Activated T-cell treated with anti-CD3 and anti-CD28 coated beads, Interleukin-2, amount 50 U/mL, for 72 hours (primary cell): ENCODE results near the gene KRTAP5-7. TPM values are rescaled to one million over a fixed set of nuclear protein-coding genes. Genes with fewer than 3 reads are reported as not detected.

Experiments
- ATAC-seq, 2 donors: fragments of 150-1000 bp; cut with Tn5 transposase; replicated peaks in 1 of 2; 2 replicates each; pipeline ENCODE4 v1.10.0; 2021; ENCODE audit warnings: moderate library complexity in 2 of 2, mild to moderate bottlenecking in 1 of 2
- DNase-seq, 2 donors: peaks; one replicate each; pipeline ENCODE4 v3.0.0; 2021 to 2022; ENCODE audit warnings: mixed read lengths in 1 of 2
- H3K27ac Mint-ChIP-seq: one replicate; pipeline ENCODE4 v1.8.0; 2022; ENCODE audit warnings: mild to moderate bottlenecking, moderate library complexity, mixed read lengths
- H3K27me3 Mint-ChIP-seq: one replicate; pipeline ENCODE4 v1.8.0; 2022; ENCODE audit warnings: low read depth, mixed read lengths
- H3K36me3 Mint-ChIP-seq, 2 donors: one replicate each; pipeline ENCODE4 v1.8.0; 2022; ENCODE audit warnings: mixed read lengths in 2 of 2, mild to moderate bottlenecking in 1 of 2; ENCODE audit not compliant: insufficient read depth in 2 of 2
- H3K4me1 Mint-ChIP-seq: one replicate; pipeline ENCODE4 v1.8.0; 2022; ENCODE audit warnings: low read depth, mixed read lengths
- H3K4me3 Mint-ChIP-seq, 2 donors: one replicate each; pipeline ENCODE4 v1.8.0; 2022; ENCODE audit warnings: mild to moderate bottlenecking in 2 of 2, mixed read lengths in 2 of 2, moderate library complexity in 2 of 2
- H3K9me3 Mint-ChIP-seq, 2 donors: one replicate each; pipeline ENCODE4 v1.8.0; 2022; ENCODE audit warnings: mixed read lengths in 2 of 2
- total RNA-seq, 2 donors: library from RNA; stranded (reverse); gene quantifications; one replicate each; pipeline ENCODE4 v1.2.3, GENCODE V29; 2022

The KRTAP5-7 gene
- total RNA-seq, 2 donors from 2014 or later: not detected

DNA sequence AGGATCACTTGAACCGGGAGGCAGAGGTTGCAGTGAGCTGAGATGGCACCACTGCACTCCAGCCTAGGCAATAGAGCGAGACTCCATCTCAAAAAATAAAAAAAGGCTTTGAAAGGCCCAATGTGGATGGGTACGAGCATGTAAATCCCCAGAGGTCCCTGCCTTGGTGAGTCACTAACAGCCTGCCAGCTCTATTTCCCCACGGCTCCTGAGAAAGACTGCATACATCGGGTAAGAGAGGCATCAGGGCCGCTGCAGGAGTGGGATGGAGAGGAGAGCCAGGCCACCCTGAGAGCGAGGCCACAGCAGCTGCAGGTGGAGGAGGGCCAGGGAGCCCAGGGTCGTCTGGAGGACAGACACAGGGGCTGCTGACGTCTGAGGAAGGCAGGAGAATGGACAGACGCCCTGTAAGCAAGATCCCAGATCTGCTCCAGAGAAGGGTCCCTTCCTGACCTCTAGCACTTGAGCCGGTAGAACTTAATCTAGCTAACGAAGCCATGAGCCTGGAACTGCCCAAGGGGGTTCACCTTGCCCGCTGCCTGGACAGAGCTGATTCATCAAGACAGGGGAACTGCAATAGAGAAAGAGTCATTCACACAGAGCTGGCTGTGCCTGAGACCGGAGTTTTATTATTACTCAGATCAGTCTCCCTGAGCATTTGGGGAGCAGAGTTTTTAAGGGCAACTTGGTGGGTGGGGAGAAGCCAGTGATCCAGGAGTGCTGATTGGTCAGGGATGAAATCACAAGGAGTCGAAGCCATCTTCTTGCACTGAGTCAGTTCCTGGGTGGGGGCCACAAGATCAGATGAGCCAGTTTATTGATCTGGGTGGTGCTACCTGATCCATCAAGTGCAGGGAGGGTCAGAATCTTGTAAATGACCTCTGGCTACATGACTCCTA is 16.1 kb downstream of the KRTAP5-7 start:
- Mint-ChIP-seq H3K36me3 (peaks cover 6 to 10% of the 10 kb centered on the region in 2 donors), H3K4me1 (peaks cover 25% of the 10 kb centered on the region), H3K9me3 (peaks cover 10 to 11% of the 10 kb centered on the region in 2 donors), H3K4me3 (peak overlapping the region in 1 of 2 donors; percentile 44), H3K27ac (no peak overlapping the region), H3K27me3 (peaks cover 13% of the 10 kb centered on the region)
- DNase-seq (peak; percentile 10 to 16), ATAC-seq (peak; percentile 50 to 56)

DNA sequence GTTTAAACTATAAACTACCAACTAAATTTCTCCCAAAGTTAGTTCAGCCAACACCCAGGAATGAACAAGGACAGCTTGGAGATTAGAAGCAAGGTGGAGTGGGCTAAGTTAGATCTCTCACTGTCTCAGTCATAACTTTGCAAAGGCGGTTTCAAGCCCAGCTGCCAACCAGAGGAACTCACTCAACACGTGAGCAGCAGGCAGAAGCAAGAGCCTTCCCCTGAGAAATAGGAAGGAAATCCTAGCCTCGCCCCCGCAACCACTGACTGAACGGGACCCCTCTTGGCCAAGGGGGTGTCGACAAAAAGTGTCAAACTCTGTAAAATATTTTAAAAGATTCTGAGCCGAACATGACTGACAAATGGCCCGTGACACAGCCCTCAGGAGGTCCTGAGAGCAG is 16.8 kb downstream of the KRTAP5-7 start:
- H3K27me3 Mint-ChIP-seq: peaks cover 16% of the 10 kb centered on the region
- H3K36me3 Mint-ChIP-seq: peaks cover 6 to 10% of the 10 kb centered on the region in 2 donors
- H3K4me3 Mint-ChIP-seq: no peak overlapping the region
- no peak overlapping the region for H3K27ac Mint-ChIP-seq
- H3K4me1 Mint-ChIP-seq: peaks cover 25% of the 10 kb centered on the region
- ATAC-seq: peak; percentile 29 to 38
- DNase-seq: peak in 1 of 2 donors; percentile 4
- H3K9me3 Mint-ChIP-seq: peaks cover 10 to 11% of the 10 kb centered on the region in 2 donors

DNA sequence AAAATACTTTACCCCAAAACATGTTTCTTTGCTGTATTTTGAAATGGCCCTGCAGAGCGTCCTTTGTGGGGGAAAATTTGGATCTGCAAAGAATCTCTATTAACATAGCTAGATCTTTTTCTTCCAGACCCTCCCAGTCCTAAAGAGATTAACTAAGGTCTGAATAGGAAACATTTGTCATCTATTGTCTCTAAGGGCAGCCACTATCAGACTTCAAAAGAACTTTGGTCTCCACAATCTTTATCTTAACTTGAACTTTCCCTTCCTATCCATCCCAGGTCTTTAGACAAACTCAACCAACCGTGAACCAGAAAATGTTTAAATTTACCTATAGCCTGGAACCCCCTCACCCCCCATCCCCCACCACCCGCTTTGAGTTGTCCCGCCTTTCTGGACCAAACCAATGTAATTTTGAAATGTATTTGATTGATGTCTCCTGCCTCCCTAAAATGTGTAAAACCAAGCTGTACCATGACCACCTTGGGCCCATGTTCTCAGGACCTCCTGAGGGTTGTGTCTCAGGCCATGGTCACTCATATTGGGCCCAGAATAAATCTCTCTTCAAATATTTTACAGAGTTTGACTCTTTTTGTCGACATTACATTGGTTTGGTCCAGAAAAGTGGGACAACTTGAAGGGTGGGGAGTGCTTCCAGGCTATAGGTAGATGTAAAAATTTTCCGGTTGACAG is 17.6 kb downstream of the KRTAP5-7 start:
- Mint-ChIP-seq H3K27ac (no peak overlapping the region), H3K4me3 (no peak overlapping the region), H3K4me1 (peaks cover 25% of the 10 kb centered on the region), H3K27me3 (peaks cover 21% of the 10 kb centered on the region), H3K9me3 (peaks cover 8 to 11% of the 10 kb centered on the region in 2 donors), H3K36me3 (peaks cover 6 to 10% of the 10 kb centered on the region in 2 donors)
- ATAC-seq (no peak), DNase-seq (no peak)

DNA sequence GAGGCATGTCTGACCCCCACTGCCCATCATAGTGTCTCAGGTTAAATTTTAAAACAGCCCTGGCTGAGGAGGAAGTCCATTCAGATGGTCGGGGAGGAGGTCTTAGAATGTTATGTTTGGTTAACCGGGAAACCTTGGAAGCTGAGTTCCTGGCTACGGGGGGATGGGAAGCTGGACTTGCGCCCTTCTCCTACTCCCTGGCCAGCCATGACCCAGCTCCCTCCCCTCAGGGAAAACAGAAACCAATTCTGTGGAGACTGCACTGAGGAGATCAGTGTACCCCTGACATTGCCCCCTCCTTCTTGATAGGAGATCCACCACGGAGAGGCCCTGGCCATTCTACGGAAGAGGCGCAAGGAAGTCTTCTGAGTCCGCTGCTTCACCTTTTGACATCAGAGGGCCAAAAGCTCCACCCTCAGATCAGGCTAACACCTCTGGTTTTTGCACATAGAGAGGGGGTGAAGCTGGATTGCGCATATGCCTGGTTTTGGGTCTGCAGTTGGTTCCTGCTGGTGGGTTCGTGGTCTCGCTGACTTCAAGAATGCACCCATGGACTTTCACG is 18.4 kb downstream of the KRTAP5-7 start:
- Mint-ChIP-seq H3K27ac (no peak overlapping the region), H3K9me3 (peaks cover 7 to 11% of the 10 kb centered on the region in 2 donors), H3K4me3 (no peak overlapping the region), H3K27me3 (peaks cover 27% of the 10 kb centered on the region), H3K36me3 (peaks cover 6 to 10% of the 10 kb centered on the region in 2 donors), H3K4me1 (peaks cover 24% of the 10 kb centered on the region)
- ATAC-seq (no peak), DNase-seq (no peak)

DNA sequence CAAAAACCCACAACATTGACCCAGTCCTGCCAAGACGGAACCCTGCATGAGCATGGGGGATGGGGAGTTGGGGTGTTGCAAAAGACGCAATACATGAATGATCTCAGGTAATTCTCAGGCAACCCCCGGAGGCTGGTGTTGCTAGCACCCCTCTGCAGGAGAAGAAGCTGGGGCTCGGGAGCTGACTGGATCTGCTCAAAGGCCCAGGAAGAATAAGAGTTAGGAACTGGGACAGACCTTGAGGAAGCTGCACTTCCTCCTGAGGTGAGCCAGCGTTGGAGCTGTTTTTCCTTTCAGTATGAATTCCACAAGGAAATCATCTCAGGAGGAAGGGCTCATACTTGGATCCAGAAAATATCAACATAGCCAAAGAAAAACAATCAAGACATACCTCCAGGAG is 21.1 kb downstream of the KRTAP5-7 start, which contains the start of gene KRTAP5-9:
Gene KRTAP5-9 (plus strand): TSS at position 301 of the 400 bp plus-strand sequence. CDS start 238 bp downstream, outside the sequence.
- Mint-ChIP-seq H3K9me3 (peaks cover 0 to 4% of the 10 kb centered on the region in 2 donors), H3K4me3 (no peak within 1 kb of the TSS), H3K27me3 (peaks cover 27% of the 10 kb centered on the region), H3K27ac (no peak within 1 kb of the TSS), H3K36me3 (no peaks in the 10 kb centered on the region), H3K4me1 (peaks cover 13% of the 10 kb centered on the region)
- DNase-seq (no peak), ATAC-seq (no peak)

DNA sequence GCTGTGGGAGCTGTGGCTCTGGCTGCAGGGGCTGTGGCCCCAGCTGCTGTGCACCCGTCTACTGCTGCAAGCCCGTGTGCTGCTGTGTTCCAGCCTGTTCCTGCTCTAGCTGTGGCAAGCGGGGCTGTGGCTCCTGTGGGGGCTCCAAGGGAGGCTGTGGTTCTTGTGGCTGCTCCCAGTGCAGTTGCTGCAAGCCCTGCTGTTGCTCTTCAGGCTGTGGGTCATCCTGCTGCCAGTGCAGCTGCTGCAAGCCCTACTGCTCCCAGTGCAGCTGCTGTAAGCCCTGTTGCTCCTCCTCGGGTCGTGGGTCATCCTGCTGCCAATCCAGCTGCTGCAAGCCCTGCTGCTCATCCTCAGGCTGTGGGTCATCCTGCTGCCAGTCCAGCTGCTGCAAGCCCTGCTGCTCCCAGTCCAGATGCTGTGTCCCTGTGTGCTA is 21.7 kb downstream of the KRTAP5-7 start:
- Mint-ChIP-seq H3K9me3 (peaks cover 0 to 4% of the 10 kb centered on the region in 2 donors), H3K36me3 (no peaks in the 10 kb centered on the region), H3K27ac (no peak overlapping the region), H3K4me1 (peaks cover 6% of the 10 kb centered on the region), H3K27me3 (peaks cover 27% of the 10 kb centered on the region), H3K4me3 (no peak overlapping the region)
- ATAC-seq: no peak
- no peak for DNase-seq

DNA sequence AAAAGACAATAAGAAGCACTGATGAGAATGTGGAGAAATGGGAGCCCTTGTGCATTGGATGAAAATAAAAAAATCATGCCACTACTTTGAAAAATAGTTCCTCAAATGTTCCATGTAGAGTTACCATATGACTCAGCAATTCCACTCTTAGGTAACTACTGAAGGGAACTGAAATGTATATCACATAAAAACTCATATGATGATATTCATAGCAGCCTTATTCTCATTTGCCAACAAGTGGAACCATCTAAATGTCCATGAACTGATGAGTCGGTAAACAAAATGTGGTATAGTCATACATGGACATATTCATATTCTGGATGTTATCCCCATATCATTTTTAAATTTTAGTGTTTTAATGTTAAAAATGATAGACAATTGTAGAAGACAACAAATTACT is 24.6 kb downstream of the KRTAP5-7 start:
- DNase-seq (no peak), ATAC-seq (no peak)
- H3K27me3 Mint-ChIP-seq: peaks cover 26% of the 10 kb centered on the region
- H3K36me3 Mint-ChIP-seq: no peaks in the 10 kb centered on the region
- no peaks in the 10 kb centered on the region for H3K9me3 Mint-ChIP-seq
- no peak overlapping the region for H3K4me3 Mint-ChIP-seq
- H3K27ac Mint-ChIP-seq: no peak overlapping the region
- H3K4me1 Mint-ChIP-seq: no peaks in the 10 kb centered on the region

DNA sequence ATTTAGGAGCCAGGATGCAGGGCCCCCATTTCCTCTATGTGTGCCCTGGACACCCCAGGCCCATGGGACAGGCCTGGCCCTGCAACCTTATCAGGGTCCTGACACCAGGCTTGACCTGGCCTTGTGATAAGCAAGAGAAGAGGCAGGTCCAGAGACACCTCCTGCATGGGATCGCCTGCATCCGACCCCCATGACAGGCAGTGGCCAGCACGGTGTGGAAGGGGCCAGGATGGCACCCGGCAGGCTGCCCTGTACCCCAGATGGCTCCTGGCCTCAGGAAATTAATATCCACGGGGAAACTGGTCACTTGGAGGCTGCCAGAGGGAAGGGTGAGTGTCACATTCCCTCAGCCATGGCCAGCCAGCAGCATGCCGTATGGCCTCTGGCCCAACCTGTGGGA is 27.9 kb downstream of the KRTAP5-7 start:
- Mint-ChIP-seq H3K4me1 (no peaks in the 10 kb centered on the region), H3K36me3 (no peaks in the 10 kb centered on the region), H3K9me3 (no peaks in the 10 kb centered on the region), H3K4me3 (no peak overlapping the region), H3K27ac (no peak overlapping the region), H3K27me3 (peaks cover 20% of the 10 kb centered on the region)
- no peak for DNase-seq
- no peak for ATAC-seq

DNA sequence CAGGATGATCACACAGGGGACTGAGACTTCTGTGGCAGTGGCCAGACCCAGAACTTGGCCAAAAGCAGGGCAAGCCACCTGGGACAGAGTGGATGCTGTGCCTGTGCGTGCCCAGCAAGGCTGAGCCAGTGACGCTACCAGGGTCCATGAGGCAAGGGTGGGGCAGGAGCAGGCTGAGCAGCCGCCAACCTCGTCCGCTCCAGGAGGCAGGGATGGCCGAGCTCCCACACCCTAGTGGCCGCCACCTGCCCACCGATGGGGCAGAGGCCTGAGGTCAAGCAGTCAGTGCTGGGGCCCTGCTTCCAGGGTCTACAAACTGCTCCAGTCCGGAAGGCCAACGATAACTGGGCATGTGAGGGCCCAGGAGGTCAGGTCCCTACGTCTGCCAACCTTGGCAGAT is 28.4 kb downstream of the KRTAP5-7 start:
- H3K27ac Mint-ChIP-seq: no peak overlapping the region
- no peaks in the 10 kb centered on the region for H3K4me1 Mint-ChIP-seq
- ATAC-seq: no peak
- no peaks in the 10 kb centered on the region for H3K36me3 Mint-ChIP-seq
- peaks cover 18% of the 10 kb centered on the region for H3K27me3 Mint-ChIP-seq
- H3K9me3 Mint-ChIP-seq: no peaks in the 10 kb centered on the region
- DNase-seq: no peak
- H3K4me3 Mint-ChIP-seq: no peak overlapping the region

DNA sequence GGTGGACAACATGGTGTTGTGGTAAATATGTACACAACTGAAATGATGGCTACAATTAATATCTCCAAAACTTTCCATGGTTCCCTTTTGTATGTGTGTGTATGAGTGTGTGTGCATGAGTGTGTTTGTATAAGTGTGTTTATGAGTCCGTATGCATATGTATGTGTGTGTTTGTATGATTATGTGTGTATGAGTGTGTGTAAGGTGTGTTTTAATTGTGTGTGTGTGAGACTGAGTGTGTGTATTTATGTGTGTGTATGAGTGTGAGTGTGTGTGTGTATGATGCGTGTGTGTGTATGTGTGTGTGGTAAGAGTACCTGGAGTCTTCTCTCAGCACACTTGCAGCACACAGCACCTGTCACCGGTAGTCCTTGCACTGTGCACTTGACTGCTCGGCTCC is 29.0 kb downstream of the KRTAP5-7 start:
- H3K27me3 Mint-ChIP-seq: peaks cover 22% of the 10 kb centered on the region
- no peaks in the 10 kb centered on the region for H3K9me3 Mint-ChIP-seq
- no peak overlapping the region for H3K4me3 Mint-ChIP-seq
- H3K36me3 Mint-ChIP-seq: no peaks in the 10 kb centered on the region
- H3K27ac Mint-ChIP-seq: no peak overlapping the region
- ATAC-seq (no peak), DNase-seq (no peak)
- H3K4me1 Mint-ChIP-seq: no peaks in the 10 kb centered on the region

DNA sequence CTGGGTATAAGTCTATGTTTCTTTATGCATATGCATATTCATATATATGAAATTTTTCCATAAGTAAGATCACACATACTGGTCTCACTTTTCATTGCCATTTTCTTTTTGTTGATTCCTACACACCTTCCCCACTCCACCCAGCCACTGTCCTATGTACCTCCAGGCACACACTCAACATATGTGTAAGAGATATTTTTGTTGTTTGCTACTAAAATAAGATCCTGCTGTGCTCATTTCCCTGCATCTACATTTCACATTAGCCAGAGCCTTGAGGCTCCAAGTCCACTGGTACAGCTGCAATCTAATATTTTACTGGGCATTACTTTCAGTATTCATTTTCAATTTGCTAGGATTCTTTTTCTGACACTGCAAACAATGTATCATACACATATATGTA is 30.2 kb downstream of the KRTAP5-7 start:
- no peak overlapping the region for H3K27ac Mint-ChIP-seq
- H3K27me3 Mint-ChIP-seq: peaks cover 29% of the 10 kb centered on the region
- no peak overlapping the region for H3K4me3 Mint-ChIP-seq

DNA sequence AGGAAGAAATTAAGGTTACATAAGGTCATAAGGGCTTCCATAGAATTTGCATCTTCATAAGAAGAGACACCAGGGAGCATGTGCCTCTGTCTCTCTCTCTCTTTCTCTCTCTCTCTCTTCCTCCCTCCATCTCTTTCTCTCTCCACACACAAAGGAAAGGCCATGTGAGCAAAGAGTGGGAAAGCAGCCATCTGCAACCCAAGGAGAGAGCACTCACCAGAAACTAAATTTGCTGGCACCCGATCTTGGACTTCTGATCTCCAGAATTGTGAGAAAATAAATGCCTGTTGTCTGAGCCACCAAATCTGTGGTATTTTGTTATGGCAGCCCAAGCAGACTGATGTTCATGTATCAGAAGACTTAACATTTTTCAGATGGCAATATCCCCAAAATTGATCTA is 31.9 kb downstream of the KRTAP5-7 start:
- Mint-ChIP-seq H3K9me3 (no peaks in the 10 kb centered on the region), H3K27ac (no peak overlapping the region), H3K4me3 (no peak overlapping the region), H3K36me3 (no peaks in the 10 kb centered on the region), H3K27me3 (peaks cover 41% of the 10 kb centered on the region), H3K4me1 (peaks cover 4% of the 10 kb centered on the region)
- no peak for DNase-seq
- ATAC-seq: no peak

More for the DNA sequence above, 30.2 kb downstream of the KRTAP5-7 start:
- ATAC-seq (no peak), DNase-seq (no peak)
- Mint-ChIP-seq H3K4me1 (no peaks in the 10 kb centered on the region), H3K36me3 (no peaks in the 10 kb centered on the region), H3K9me3 (no peaks in the 10 kb centered on the region)

DNA sequence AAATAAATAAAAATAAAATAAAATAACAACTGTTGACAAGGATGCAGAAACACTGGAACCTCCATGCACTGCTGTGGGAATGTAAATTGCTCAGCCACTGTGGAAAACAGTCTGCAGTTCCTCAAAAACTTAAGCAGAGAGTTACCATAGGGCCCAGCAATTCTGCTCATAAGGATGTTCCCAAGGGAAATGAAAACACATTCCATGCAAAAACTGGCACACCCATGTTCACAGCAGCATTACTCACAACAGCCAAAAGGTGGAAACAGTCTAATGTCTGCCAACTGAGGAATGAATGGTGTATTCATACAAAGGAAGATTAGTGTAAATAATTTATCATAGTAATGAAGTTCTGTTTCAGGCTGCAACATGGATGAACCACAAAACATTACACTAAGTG is 35.1 kb downstream of the KRTAP5-7 start:
- Mint-ChIP-seq H3K9me3 (no peaks in the 10 kb centered on the region), H3K4me1 (peaks cover 4% of the 10 kb centered on the region), H3K27ac (no peak overlapping the region), H3K27me3 (peaks cover 57% of the 10 kb centered on the region), H3K36me3 (no peaks in the 10 kb centered on the region), H3K4me3 (no peak overlapping the region)
- ATAC-seq (no peak), DNase-seq (no peak)
